ENCODE results near the gene METTL25.

DNA sequence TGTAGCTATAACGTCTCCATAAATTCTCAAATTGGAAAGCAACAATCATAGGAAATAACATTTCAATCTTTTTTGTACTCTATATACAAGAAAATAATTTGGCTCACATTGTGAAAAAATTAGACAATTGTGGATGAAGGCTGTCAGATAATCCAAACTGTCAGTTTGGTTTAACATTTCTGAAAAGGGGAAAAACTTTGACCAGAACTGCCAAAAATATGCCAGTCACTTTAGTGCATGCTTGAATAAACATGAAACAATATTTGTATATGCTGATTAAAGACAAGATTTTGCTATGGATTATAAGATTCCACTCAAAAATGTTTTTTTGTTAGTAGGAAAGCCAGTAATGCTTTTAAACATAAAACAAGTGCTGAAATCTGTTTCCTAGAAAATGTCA lies 39.1 kb upstream of the METTL25 start:
- TF ChIP-seq, protein P1, sequence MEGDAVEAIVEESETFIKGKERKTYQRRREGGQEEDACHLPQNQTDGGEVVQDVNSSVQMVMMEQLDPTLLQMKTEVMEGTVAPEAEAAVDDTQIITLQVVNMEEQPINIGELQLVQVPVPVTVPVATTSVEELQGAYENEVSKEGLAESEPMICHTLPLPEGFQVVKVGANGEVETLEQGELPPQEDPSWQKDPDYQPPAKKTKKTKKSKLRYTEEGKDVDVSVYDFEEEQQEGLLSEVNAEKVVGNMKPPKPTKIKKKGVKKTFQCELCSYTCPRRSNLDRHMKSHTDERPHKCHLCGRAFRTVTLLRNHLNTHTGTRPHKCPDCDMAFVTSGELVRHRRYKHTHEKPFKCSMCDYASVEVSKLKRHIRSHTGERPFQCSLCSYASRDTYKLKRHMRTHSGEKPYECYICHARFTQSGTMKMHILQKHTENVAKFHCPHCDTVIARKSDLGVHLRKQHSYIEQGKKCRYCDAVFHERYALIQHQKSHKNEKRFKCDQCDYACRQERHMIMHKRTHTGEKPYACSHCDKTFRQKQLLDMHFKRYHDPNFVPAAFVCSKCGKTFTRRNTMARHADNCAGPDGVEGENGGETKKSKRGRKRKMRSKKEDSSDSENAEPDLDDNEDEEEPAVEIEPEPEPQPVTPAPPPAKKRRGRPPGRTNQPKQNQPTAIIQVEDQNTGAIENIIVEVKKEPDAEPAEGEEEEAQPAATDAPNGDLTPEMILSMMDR (IDR thresholded peaks at IDR 0.05; ENCODE audit: poor library complexity, severe bottlenecking), result no peak
- no peak for TF ChIP-seq EP300 (conservative IDR thresholded peaks at IDR 0.05; ENCODE audit: poor library complexity, severe bottlenecking)
- TF ChIP-seq POLR2AphosphoS5 (IDR thresholded peaks at IDR 0.05), result no peak
- no peak for TF ChIP-seq EZH2 (IDR thresholded peaks at IDR 0.05; ENCODE audit: borderline replicate concordance, insufficient read depth, low read length, poor library complexity, severe bottlenecking)
- TF ChIP-seq, protein P2, sequence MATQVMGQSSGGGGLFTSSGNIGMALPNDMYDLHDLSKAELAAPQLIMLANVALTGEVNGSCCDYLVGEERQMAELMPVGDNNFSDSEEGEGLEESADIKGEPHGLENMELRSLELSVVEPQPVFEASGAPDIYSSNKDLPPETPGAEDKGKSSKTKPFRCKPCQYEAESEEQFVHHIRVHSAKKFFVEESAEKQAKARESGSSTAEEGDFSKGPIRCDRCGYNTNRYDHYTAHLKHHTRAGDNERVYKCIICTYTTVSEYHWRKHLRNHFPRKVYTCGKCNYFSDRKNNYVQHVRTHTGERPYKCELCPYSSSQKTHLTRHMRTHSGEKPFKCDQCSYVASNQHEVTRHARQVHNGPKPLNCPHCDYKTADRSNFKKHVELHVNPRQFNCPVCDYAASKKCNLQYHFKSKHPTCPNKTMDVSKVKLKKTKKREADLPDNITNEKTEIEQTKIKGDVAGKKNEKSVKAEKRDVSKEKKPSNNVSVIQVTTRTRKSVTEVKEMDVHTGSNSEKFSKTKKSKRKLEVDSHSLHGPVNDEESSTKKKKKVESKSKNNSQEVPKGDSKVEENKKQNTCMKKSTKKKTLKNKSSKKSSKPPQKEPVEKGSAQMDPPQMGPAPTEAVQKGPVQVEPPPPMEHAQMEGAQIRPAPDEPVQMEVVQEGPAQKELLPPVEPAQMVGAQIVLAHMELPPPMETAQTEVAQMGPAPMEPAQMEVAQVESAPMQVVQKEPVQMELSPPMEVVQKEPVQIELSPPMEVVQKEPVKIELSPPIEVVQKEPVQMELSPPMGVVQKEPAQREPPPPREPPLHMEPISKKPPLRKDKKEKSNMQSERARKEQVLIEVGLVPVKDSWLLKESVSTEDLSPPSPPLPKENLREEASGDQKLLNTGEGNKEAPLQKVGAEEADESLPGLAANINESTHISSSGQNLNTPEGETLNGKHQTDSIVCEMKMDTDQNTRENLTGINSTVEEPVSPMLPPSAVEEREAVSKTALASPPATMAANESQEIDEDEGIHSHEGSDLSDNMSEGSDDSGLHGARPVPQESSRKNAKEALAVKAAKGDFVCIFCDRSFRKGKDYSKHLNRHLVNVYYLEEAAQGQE (IDR thresholded peaks at IDR 0.05; ENCODE audit: borderline replicate concordance), result no peak
- no peak for TF ChIP-seq RAD21 (conservative IDR thresholded peaks at IDR 0.05)

Data from neural cell (in vitro differentiated cells).